ENCODE measurements around the gene DES.

DNA sequence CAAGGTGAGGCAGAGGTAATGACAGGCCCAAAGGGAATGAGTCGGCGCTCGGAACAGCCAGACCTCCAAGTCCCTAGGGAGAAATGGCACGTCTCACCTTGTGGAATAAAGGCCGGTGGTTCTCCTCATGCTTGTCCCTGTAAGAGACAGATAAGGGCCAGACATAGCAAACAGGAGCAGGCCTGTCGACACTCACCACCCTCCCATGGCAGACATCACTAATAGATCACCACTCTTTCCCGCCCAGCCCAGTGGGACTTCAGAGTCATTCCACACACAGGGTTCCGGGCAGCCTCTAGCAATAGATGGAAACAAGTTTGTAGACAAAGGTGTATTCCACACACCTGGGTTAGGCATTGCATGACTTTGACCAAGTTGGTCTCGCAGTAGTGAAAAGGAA is 36.7 kb upstream of the DES start:
- TF ChIP-seq, protein P1, sequence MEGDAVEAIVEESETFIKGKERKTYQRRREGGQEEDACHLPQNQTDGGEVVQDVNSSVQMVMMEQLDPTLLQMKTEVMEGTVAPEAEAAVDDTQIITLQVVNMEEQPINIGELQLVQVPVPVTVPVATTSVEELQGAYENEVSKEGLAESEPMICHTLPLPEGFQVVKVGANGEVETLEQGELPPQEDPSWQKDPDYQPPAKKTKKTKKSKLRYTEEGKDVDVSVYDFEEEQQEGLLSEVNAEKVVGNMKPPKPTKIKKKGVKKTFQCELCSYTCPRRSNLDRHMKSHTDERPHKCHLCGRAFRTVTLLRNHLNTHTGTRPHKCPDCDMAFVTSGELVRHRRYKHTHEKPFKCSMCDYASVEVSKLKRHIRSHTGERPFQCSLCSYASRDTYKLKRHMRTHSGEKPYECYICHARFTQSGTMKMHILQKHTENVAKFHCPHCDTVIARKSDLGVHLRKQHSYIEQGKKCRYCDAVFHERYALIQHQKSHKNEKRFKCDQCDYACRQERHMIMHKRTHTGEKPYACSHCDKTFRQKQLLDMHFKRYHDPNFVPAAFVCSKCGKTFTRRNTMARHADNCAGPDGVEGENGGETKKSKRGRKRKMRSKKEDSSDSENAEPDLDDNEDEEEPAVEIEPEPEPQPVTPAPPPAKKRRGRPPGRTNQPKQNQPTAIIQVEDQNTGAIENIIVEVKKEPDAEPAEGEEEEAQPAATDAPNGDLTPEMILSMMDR (IDR thresholded peaks at IDR 0.05): no peak
- no peak for TF ChIP-seq POLR2A (IDR thresholded peaks at IDR 0.05)

Measured in uterus (tissue), 2 donors.